ENCODE results near the gene SLC39A11.

The SLC39A11 gene

DNA sequence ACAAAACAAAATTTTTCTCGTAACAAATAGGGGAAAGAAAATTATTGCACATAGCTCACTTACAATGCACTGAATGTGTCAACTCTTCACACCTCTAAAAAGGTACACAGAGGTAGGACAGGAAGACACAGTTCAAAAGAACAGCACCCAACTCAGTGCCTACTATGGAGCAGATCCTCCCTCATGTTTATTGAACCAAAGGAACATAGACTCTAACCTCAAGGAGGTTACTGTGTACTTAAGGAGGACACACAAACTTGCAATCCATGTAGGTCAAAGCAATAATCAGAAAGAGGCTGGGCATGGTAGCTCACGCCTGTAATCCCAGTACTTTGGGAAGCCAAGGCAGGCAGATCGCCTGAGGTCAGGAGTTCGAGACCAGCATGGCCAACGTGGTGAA lies 50.3 kb downstream of the SLC39A11 start:
- in situ Hi-C loops (cut with HindIII; ENCODE audit: low pct_ligation_motif_present, low sequenced_read_pairs): no loop called here
- no peak for DNase-seq

DNA sequence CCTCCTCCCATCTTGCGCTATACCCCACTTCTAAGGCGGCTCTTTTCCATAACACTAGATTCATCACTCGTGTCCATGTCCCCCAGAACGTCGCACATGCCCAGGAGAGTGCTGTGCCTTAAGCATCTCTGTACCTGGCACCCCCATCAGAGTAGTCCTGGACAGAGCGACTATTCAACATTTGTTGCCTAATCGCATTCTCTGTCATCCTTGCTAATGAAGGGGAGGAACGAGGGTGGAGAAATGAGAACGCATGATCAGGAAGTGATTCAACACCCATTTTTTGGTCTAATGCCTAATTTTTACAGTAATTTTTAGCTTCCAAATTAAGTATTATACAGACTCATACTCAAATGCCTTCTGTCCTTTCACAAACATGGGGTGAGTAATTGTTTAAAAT lies 53.2 kb downstream of the SLC39A11 start:
- H3K36me3 ChIP-seq (replicated peaks): no peaks in the 10 kb centered on the region
- in situ Hi-C loops (cut with HindIII; ENCODE audit: low pct_ligation_motif_present, low sequenced_read_pairs): no loop called here
- TF ChIP-seq, protein P1, sequence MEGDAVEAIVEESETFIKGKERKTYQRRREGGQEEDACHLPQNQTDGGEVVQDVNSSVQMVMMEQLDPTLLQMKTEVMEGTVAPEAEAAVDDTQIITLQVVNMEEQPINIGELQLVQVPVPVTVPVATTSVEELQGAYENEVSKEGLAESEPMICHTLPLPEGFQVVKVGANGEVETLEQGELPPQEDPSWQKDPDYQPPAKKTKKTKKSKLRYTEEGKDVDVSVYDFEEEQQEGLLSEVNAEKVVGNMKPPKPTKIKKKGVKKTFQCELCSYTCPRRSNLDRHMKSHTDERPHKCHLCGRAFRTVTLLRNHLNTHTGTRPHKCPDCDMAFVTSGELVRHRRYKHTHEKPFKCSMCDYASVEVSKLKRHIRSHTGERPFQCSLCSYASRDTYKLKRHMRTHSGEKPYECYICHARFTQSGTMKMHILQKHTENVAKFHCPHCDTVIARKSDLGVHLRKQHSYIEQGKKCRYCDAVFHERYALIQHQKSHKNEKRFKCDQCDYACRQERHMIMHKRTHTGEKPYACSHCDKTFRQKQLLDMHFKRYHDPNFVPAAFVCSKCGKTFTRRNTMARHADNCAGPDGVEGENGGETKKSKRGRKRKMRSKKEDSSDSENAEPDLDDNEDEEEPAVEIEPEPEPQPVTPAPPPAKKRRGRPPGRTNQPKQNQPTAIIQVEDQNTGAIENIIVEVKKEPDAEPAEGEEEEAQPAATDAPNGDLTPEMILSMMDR (IDR thresholded peaks at IDR 0.05; ENCODE audit: low read depth, low read length, missing control alignments): no peak
- H3K27me3 ChIP-seq (replicated peaks): no peaks in the 10 kb centered on the region
- no peak overlapping the region for H3K27ac ChIP-seq
- no peak for DNase-seq
- no peak overlapping the region for H3K4me3 ChIP-seq (ENCODE audit: low read depth, low read length)

More for the DNA sequence above, 50.3 kb downstream of the SLC39A11 start:
- TF ChIP-seq, protein P1 (IDR thresholded peaks at IDR 0.05; ENCODE audit: low read depth, low read length, missing control alignments): no peak
- Histone ChIP-seq H3K4me3 (ENCODE audit: low read depth, low read length) (no peak overlapping the region), H3K27me3 (replicated peaks) (no peaks in the 10 kb centered on the region), H3K27ac (no peak overlapping the region), H3K36me3 (replicated peaks) (no peaks in the 10 kb centered on the region)

DNA sequence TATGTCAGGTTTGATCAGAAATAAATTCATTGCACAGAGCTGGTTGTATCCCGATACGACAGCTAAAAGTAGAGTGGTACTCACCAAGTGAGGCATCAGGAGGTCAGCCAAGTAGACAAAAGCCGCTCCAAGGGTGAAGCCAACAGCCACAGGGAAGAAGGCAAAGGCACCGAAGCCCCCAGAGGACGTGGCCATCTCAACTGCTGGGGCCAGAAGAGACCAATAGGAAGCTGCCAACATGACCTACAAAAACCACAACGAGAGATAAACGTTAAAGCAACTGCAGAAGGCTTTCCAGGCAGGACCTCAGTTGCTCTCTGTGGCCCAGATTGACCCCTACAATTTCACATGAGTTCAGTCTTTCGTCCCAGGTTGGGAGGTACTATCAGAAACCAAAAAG lies 61.0 kb downstream of the SLC39A11 start:
- Histone ChIP-seq H3K27me3 (replicated peaks) (no peaks in the 10 kb centered on the region), H3K27ac (no peak overlapping the region), H3K4me3 (ENCODE audit: low read depth, low read length) (no peak overlapping the region), H3K36me3 (replicated peaks) (no peaks in the 10 kb centered on the region)
- TF ChIP-seq, protein P1 (IDR thresholded peaks at IDR 0.05; ENCODE audit: low read depth, low read length, missing control alignments): no peak
- in situ Hi-C loops (cut with HindIII; ENCODE audit: low pct_ligation_motif_present, low sequenced_read_pairs): no loop called here
- DNase-seq: no peak

DNA sequence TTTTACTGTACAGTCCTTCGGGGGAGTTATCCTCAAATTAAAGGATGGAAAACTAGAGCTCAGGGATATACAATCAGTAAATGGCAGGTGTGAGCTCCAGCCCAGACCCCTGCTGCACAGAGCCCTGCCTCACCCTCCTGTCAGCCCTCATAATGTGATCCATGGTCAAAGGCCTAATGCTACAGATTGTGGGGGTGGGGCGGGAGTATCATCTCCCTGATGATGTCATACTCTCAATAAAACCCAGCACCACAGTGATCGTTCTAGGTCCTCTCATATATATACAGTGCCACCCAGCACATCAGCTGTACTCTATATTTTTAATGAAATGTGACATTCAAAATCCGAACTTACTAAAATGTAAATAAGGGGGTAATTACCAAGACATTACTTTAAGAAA lies 61.5 kb downstream of the SLC39A11 start:
- no peaks in the 10 kb centered on the region for H3K27me3 ChIP-seq (replicated peaks)
- TF ChIP-seq, protein P1 (IDR thresholded peaks at IDR 0.05; ENCODE audit: low read depth, low read length, missing control alignments): no peak
- no peaks in the 10 kb centered on the region for H3K36me3 ChIP-seq (replicated peaks)
- no peak for DNase-seq
- in situ Hi-C loops (cut with HindIII; ENCODE audit: low pct_ligation_motif_present, low sequenced_read_pairs): no loop called here
- no peak overlapping the region for H3K4me3 ChIP-seq (ENCODE audit: low read depth, low read length)
- no peak overlapping the region for H3K27ac ChIP-seq

DNA sequence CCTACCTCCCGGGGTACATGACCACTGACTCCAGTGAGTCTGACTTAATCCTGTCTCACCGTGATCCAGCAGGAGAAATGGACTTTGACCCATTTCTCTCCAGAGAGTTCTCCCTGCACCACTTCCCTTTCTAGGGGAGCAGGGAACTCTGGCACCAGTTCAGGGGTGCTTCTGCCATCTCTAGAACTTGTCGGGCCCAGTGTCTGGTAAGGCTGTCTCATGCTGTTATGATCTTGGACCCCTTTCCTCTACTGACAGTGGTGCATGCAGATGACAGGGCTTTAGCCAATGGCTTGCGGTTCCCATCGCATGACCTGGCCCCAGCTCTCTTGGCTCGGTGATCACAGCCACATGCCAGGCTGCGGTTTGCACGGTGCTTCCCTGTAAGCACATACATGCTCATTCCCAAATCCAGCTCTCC lies 62.0 kb downstream of the SLC39A11 start:
- H3K27me3 ChIP-seq (replicated peaks): no peaks in the 10 kb centered on the region
- no peaks in the 10 kb centered on the region for H3K36me3 ChIP-seq (replicated peaks)
- H3K27ac ChIP-seq: no peak overlapping the region
- no peak for DNase-seq
- TF ChIP-seq, protein P1 (IDR thresholded peaks at IDR 0.05; ENCODE audit: low read depth, low read length, missing control alignments): no peak
- in situ Hi-C loops (cut with HindIII; ENCODE audit: low pct_ligation_motif_present, low sequenced_read_pairs): no loop called here
- H3K4me3 ChIP-seq (ENCODE audit: low read depth, low read length): no peak overlapping the region

DNA sequence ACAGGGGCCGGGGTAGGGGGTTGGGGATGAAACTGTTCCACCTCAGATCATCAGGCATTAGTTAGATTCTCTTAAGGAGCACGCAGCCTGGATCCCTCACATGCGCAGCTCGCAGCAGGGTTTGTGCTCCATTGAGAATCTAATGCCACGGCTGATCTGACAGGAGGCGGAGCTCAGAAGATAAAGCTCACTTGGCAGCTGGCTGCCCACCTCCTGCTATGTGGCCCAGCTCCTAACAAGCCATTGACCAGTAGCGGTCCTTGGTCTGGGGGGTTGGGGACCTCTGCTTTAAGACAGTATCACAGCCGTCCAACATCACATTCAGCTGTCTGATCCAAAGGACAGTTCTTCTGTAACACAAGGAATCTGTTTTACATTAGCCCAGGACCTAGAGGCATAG lies 62.5 kb downstream of the SLC39A11 start:
- DNase-seq: no peak
- in situ Hi-C loops (cut with HindIII; ENCODE audit: low pct_ligation_motif_present, low sequenced_read_pairs): no loop called here

More for the DNA sequence above, 62.5 kb downstream of the SLC39A11 start:
- H3K4me3 ChIP-seq (ENCODE audit: low read depth, low read length): no peak overlapping the region
- TF ChIP-seq, protein P1 (IDR thresholded peaks at IDR 0.05; ENCODE audit: low read depth, low read length, missing control alignments): no peak
- no peak overlapping the region for H3K27ac ChIP-seq
- H3K36me3 ChIP-seq (replicated peaks): no peaks in the 10 kb centered on the region
- H3K27me3 ChIP-seq (replicated peaks): no peaks in the 10 kb centered on the region
